ENCODE results near the gene AKAP6.

AKAP6 gene

GRCh38 chr14:32681598-32681997, 352.5 kb downstream of the AKAP6 start:
- no peak for FAIRE-seq
- no peak for DNase-seq (ENCODE audit: extremely low spot score, insufficient read length, low read depth)

- FAIRE-seq (no peak), DNase-seq (ENCODE audit: extremely low spot score, insufficient read length, low read depth) (no peak)
Measured at GRCh38 chr14:32682214-32682613, 353.1 kb downstream of the AKAP6 start.

GRCh38 chr14:32683679-32684078, 354.6 kb downstream of the AKAP6 start:
- no peak for DNase-seq (ENCODE audit: extremely low spot score, insufficient read length, low read depth)
- FAIRE-seq = no peak

GRCh38 chr14:32688941-32689340, 359.8 kb downstream of the AKAP6 start:
- FAIRE-seq (no peak), DNase-seq (ENCODE audit: extremely low spot score, insufficient read length, low read depth) (no peak)

- DNase-seq (ENCODE audit: extremely low spot score, insufficient read length, low read depth) (no peak), FAIRE-seq (no peak)
Measured at GRCh38 chr14:32692441-32692840, 363.3 kb downstream of the AKAP6 start.

- no peak for DNase-seq (ENCODE audit: extremely low spot score, insufficient read length, low read depth)
- FAIRE-seq = no peak
Measured at GRCh38 chr14:32693114-32693513, 364.0 kb downstream of the AKAP6 start.

- no peak for FAIRE-seq
- no peak for DNase-seq (ENCODE audit: extremely low spot score, insufficient read length, low read depth)
Measured at GRCh38 chr14:32694795-32695449, 365.8 kb downstream of the AKAP6 start.

- no peak for FAIRE-seq
- DNase-seq (ENCODE audit: extremely low spot score, insufficient read length, low read depth) = no peak
Measured at GRCh38 chr14:32696325-32697091, 367.4 kb downstream of the AKAP6 start.

- no peak for FAIRE-seq
- no peak for DNase-seq (ENCODE audit: extremely low spot score, insufficient read length, low read depth)
Measured at GRCh38 chr14:32697114-32697513, 368.0 kb downstream of the AKAP6 start.

GRCh38 chr14:32697704-32698103, 368.6 kb downstream of the AKAP6 start:
- no peak for DNase-seq (ENCODE audit: extremely low spot score, insufficient read length, low read depth)
- no peak for FAIRE-seq

- FAIRE-seq (no peak), DNase-seq (ENCODE audit: extremely low spot score, insufficient read length, low read depth) (no peak)
Measured at GRCh38 chr14:32698831-32699230, 369.7 kb downstream of the AKAP6 start.

- DNase-seq (ENCODE audit: extremely low spot score, insufficient read length, low read depth) (no peak), FAIRE-seq (no peak)
Measured at GRCh38 chr14:32701475-32701874, 372.4 kb downstream of the AKAP6 start.

GRCh38 chr14:32702088-32702487, 373.0 kb downstream of the AKAP6 start:
- FAIRE-seq (no peak), DNase-seq (ENCODE audit: extremely low spot score, insufficient read length, low read depth) (no peak)

GRCh38 chr14:32702562-32702961, 373.5 kb downstream of the AKAP6 start:
- DNase-seq (ENCODE audit: extremely low spot score, insufficient read length, low read depth) (no peak), FAIRE-seq (no peak)

- no peak for DNase-seq (ENCODE audit: extremely low spot score, insufficient read length, low read depth)
Measured at GRCh38 chr14:32703183-32703621, 374.1 kb downstream of the AKAP6 start.

GRCh38 chr14:32706721-32707519, 377.8 kb downstream of the AKAP6 start:
- no peak for FAIRE-seq

More at GRCh38 chr14:32703183-32703621, 374.1 kb downstream of the AKAP6 start:
- no peak for FAIRE-seq

GRCh38 chr14:32707742-32708500, 378.8 kb downstream of the AKAP6 start:
- FAIRE-seq (no peak), DNase-seq (ENCODE audit: extremely low spot score, insufficient read length, low read depth) (no peak)

More at GRCh38 chr14:32706721-32707519, 377.8 kb downstream of the AKAP6 start:
- no peak for DNase-seq (ENCODE audit: extremely low spot score, insufficient read length, low read depth)

GRCh38 chr14:32709027-32709426, 379.9 kb downstream of the AKAP6 start:
- FAIRE-seq = no peak

GRCh38 chr14:32710231-32710671, 381.2 kb downstream of the AKAP6 start:
- FAIRE-seq (no peak), DNase-seq (ENCODE audit: extremely low spot score, insufficient read length, low read depth) (no peak)

More at GRCh38 chr14:32709027-32709426, 379.9 kb downstream of the AKAP6 start:
- DNase-seq (ENCODE audit: extremely low spot score, insufficient read length, low read depth) = no peak
